Hepatocyte (in vitro differentiated cells): ENCODE results near the gene RAET1L.

Source experiments
- CTCF ChIP-seq: fragments of 200-600 bp; sonication (generic); IDR thresholded peaks from 2 replicates; pipeline ENCODE4 v1.5.1; 2016; ENCODE audit warnings: antibody characterized with exemption, mild to moderate bottlenecking; ENCODE audit not compliant: poor library complexity
- EZH2 ChIP-seq: fragments of 200-600 bp; sonication (generic); IDR thresholded peaks from 2 replicates; pipeline ENCODE4 v1.6.1; 2016; ENCODE audit warnings: antibody characterized with exemption, mild to moderate bottlenecking, borderline replicate concordance

- no peak for TF ChIP-seq CTCF
- no peak for TF ChIP-seq EZH2
These were observed at the start of gene RAET1L for GRCh38 chr6:150025201-150025917.
